ENCODE results near the gene FAM118B.

The FAM118B gene

DNA sequence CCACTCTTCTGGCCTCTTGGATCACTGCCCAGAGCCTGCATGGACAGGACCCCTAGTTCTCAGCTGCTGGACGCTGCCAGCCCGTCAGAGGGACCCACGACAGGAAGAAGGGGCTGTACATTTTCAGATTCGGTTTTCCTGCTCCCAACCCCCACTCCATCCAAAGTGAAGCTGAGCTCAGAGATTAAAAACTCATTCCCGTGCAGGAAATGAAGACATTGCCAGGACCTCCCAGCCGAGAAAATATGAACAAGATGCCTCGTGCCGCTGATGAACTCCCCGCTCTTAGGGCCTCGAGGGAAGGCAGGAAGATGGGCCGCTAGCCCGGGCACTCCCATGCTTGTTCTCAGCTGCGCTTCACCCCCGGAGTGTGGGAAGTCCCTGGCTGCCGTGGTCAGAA lies 36.2 kb upstream of the FAM118B start:
- no peak overlapping the region for H3K4me3 ChIP-seq (ENCODE audit: low read depth, low read length)
- TF ChIP-seq, protein P1, sequence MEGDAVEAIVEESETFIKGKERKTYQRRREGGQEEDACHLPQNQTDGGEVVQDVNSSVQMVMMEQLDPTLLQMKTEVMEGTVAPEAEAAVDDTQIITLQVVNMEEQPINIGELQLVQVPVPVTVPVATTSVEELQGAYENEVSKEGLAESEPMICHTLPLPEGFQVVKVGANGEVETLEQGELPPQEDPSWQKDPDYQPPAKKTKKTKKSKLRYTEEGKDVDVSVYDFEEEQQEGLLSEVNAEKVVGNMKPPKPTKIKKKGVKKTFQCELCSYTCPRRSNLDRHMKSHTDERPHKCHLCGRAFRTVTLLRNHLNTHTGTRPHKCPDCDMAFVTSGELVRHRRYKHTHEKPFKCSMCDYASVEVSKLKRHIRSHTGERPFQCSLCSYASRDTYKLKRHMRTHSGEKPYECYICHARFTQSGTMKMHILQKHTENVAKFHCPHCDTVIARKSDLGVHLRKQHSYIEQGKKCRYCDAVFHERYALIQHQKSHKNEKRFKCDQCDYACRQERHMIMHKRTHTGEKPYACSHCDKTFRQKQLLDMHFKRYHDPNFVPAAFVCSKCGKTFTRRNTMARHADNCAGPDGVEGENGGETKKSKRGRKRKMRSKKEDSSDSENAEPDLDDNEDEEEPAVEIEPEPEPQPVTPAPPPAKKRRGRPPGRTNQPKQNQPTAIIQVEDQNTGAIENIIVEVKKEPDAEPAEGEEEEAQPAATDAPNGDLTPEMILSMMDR (IDR thresholded peaks at IDR 0.05; ENCODE audit: low read depth, low read length) = no peak

DNA sequence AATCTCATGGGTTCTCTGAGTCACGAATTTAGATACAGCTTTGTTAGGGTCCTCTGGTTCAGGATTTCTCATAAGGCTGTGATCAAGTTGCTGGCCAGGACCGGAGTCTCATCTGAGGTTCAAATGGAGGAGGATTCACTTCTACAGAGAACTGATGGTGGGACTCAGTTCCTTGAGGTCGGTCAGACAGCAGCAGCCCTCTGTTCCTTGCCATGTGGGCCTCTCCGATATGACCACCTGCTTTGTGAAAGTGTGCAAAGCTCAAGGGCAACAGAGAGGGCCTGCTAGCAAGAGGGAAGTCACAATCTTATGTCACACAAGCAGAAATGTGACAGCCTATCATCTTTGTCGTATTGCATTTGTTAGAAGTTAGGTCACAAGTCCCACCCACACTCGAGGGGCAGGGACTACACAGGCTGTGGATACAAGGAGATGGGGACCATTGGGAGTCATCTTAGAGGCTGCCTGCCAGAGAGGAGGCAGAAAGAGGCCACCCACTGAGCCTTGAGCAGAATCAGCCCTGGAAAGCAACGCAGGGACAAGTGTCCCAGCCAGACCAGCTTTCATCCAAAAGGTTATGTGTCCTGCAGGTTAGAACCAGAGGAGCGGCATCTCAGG lies 34.6 kb upstream of the FAM118B start:
- H3K4me3 ChIP-seq (ENCODE audit: low read depth, low read length) = no peak overlapping the region
- TF ChIP-seq, protein P1 (IDR thresholded peaks at IDR 0.05; ENCODE audit: low read depth, low read length) = no peak

DNA sequence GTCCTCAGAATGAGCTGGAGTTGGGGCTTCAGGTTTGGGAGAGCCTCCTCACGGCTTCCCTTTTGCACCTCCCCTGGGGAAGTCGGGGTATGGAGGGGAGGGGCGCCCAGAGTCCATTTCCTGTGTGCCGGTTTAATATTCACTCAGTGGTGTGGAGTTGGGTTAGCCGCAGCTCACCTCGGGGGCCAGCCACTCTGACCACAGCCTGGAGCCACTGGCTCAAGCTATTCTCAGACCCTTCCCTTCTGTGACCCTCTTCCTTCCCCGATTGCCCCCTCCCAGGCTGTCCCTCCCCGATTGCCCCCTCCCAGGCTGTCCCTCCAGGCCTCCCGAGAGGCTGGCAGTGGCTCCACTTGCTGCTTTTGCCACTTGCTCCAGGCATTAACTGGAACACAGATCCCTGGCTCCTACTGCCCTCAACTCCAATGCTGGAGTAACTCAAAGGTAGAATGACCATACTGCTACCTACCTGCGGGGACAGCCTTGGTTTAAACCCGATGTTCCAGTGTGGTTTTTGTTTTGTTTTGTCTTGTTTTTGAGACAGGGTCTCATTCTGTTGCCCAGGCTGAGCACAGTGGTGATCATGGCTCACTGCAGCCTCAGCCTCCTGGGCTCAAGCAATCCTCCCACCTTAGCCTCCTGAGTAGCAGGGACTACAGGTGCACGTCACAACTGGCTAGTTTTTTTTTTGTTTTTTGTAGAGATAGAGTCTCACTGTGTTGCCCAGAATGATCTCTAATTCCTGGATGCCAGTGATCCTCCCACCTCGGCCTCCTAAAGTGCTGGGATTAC lies 29.4 kb upstream of the FAM118B start:
- no peak overlapping the region for H3K4me3 ChIP-seq (ENCODE audit: low read depth, low read length)
- TF ChIP-seq, protein P1 (IDR thresholded peaks at IDR 0.05; ENCODE audit: low read depth, low read length) = no peak

DNA sequence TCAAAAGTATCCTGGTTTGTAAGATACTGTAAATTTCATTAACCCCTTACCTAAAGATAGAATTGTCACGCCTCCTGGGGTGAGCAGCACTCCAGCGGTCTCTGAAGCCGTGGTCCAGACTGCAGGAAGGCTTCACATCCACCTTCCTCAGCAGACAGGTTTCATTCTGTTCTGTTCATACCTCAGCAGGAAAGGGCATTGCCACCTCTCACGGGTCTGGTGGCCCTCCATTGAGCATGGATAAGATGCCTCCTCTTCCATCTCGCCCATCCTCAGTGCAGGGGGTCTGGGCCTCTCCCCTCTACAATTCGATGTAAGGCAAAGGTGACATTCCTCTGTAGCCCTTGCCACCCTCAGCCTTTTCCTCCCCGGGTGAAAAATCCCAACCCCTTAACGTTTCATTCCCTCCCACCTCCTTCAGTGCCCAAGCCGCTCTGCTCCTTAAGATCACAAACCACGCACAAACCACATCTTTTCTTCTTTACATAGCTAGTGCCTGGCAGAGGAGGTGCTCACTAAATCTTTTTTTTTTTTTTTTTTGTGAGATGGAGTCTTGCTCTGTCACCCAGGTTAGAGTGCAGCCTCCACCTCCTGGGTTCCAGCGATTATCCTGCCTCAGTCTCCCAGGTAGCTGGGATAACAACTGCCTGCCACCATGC lies 28.7 kb upstream of the FAM118B start:
- TF ChIP-seq, protein P1 (IDR thresholded peaks at IDR 0.05; ENCODE audit: low read depth, low read length) = no peak
- H3K4me3 ChIP-seq (ENCODE audit: low read depth, low read length) = no peak overlapping the region

DNA sequence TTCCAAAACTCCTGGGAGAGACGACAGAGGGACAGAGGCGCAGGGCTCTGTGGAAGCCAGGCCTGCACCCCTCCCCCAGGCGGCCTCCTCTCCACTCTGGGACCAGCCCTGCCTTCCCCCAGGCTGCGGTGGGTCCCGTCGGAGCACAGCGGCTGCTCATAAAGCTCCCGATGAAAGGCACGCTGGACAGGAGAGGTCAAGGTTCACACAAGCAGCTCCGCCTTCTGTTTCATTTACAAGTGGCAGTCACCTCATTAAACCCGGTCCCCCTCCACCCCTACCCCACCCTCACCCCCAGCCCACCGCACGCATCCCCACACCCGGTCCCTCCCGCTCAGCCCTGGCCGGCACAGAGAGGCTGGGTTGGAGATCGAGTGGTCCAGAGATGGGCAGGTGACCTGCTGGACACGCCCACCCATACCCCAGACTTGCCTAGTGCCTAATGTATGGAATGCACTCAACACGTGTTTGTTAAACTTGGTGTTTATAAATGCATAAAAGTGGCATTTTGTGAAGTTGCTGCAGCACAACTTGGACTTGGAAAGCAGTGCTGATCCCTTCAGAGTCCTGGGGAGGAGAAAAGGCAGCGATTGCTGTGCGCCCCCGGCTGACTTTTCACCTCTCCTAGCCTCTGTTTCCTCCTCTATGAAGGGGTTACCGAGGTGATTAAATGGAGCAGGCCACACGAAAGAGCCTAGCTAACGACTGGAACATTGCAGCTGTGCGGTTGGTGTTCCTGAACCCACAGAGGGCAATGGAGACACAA lies 26.1 kb upstream of the FAM118B start:
- H3K4me3 ChIP-seq (ENCODE audit: low read depth, low read length) = no peak overlapping the region
- TF ChIP-seq, protein P1 (IDR thresholded peaks at IDR 0.05; ENCODE audit: low read depth, low read length) = no peak

DNA sequence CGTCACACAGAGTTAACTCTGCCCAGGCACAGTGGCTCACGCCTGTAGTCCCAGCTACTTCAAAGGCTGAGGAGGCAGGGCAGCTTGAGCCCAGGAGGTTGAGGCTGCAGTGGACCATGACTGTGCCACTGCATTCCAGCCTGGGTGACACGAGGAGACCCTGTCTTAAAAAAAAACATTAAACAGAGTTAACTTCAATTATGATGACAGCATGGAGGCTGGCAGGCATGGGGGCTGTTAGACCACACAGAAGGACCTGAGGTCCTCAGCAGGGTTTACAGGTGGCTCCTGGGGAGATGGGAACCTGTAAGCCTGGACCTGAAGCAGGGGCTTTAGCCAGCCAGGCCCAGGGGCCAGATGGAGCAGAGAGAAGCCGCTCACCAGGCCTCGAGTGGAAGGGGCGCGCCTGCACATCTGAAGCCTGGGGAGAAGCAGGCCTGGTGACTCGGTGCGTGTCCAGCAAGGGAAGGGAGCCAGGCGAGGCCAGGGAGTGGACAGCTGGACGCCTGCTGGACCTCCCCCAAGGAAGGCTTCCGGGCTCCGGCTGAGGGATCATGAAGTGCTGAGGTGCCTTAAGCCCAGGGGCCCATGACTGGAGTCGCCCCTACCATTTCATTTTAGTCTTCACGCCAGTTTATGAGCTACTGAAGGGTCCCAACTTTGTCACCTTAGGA lies 25.4 kb upstream of the FAM118B start:
- no peak overlapping the region for H3K4me3 ChIP-seq (ENCODE audit: low read depth, low read length)
- TF ChIP-seq, protein P1 (IDR thresholded peaks at IDR 0.05; ENCODE audit: low read depth, low read length) = no peak
